SW 1271 (cell line): ENCODE measurements around the gene C15orf62.

Source experiments
- DNase-seq, 2 experiments: peaks; one replicate each; lab custom pipeline; 2025; lab: John Stamatoyannopoulos, UW

C15orf62 gene

DNA sequence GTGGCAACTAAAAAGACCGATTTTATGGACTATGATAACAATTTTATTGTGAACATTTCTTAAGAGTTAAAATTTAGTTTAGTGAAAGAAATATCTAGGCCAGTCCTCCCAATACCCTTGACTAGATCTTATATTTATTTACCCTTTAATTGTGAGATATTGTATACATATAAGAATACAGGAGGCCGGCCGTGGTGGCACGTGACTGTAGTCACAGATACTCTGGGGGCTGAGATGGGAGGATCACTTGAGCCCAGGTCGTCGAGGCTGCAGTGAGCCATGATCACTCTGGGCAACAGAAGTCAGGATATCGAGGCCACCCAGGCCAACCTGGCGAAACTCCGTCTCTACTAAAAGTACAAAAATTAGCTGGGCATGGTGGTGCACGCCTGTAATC lies 14.0 kb upstream of the C15orf62 start:
- no peak for DNase-seq

DNA sequence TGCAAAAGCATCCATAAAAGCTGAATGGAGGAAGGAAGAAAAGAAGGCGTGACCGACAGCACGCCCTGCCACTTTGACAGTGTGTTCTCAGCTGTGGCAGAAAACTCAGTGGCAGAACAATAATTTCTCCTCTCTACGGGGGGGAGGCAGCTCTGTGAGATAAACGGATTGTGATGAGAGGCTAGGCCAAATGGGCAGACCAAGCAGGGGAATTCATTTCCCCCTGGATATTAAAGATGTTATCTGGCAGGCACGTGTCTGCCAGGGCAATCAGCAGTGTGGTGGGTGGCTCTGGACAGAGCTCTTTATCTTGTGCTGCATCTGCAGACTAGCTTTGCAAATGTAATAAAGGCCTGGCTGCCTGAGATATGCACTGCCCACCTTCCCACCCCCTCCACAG lies 12.8 kb upstream of the C15orf62 start:
- DNase-seq: no peak

DNA sequence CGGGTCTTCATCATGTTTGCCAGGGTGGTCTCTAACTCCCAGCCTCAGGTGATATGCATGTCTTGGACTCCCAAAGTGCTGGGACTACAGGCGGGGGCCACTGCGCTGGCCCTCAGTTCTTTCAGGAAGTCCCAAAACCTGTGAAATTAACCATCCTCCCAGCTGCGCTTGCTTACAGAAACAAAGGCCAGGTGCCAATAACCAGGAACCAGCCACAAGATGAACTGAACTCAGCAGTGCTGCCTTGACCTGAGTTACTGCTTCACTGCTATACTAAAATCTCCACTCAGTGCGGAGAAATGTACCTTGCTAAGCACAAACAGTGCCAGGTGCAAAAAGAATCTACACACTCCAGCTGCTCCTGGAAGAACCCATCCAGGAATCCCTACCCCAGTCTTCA lies 9.8 kb upstream of the C15orf62 start:
- no peak for DNase-seq

DNA sequence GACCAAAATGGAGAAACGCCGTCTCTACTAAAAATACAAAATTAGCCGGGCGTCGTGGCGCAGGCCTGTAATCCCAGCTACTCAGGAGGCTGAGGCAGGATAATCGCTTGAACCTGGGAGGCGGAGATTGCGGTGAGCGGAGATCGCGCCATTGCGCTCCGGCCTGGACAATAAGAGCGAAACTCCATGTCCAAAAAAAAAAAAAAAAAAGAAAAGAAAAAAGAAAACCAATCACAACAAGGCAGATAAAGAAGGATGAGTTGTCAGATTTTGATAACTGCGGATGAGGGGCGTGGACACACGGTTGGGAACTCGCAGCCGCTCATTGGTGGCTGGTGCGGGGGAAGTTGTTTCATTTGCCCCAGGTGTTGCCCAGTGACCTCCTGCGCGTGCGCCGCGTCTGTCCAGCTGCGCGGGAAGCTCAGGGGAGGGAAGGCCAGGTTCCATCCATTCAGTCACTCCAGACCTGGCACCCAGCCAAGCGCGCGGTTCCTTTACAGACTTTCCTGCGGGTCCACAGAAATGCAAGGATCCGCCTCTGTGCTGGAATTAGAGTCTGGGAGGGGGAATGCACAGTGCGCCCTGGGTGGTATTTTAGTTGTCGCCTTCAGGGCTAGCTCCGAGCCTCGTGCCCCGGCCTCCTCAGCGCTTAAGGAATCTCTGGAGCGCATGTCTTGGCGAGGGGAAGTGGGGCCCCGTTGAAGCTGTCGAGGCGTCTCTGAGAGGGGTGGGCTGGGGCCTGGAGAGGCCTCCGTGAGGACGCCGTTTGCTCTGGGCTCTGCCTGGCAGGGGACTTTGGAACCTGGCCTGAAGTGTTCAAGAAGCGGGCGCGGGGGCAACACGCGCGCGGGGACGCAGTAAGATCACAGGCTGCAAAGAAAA lies 6.6 kb upstream of the C15orf62 start:
- DNase-seq: no peak

DNA sequence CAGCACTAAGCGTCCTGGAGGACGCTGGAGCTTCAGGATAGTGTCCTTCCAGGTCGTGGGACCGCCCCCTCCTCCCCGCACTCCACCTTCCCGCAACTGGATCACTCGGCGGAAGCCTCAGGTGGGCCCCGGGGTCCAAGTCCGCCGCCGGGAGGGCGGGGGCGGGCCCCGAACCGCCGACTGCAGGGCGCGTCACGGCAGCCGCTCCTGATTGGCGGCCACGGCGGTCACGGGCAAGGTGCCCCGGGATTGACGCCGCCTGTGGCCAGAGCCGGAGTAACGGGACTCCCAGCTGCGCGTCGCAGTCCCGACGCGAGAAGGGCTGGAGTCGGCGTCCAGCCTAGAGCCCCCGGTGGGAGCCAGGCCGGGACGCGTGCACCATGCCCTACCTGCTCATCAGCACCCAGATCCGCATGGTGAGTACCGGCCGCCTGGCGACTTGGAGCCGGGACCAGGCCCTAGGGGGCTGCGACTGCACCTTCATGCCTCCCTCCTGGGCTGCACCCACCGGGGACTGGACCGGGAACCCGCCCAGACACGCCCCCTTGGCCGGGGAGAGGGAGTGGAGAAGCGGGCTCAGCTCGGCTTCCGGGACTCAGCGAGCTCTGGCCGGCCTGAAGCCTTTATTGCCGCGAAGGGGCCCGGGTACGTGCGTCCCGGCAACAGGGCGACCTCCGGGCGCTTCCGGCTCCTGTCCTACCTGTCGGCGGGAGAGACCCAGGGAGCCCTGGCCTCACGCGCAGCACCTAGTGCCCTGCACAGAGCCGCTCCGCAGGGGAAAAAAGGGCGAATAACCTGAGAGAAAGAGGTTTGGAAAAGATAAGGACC lies 5.8 kb upstream of the C15orf62 start, which contains the start of gene GCHFR:
GCHFR (plus strand) TSS at position 268 of the 828 bp plus-strand sequence; CDS start at position 381, 113 bp downstream.
- no peak for DNase-seq

DNA sequence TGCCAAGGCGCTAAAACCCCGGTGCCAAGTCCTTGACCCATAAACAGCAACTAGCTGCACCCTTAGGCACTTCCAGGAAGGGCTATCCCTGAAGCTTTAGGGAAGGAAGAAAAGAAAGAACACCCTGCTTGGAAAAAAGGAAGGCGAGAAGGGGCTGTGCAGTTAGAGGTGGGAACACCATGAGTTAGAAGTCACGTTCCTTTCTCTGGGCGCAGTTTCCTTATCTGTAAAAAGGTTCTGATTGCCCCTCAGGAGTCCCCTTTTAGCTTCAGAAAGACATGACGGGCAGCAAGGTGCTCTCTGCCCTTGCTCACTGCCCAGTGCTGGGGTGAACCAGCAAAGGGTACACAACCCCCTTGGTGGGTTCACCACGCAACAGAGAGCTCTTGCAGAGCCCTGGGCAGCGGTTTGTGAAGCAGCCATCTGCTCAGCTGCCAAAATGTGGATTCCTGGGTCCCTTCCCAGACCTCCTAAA lies 5.1 kb upstream of the C15orf62 start:
- no peak for DNase-seq

DNA sequence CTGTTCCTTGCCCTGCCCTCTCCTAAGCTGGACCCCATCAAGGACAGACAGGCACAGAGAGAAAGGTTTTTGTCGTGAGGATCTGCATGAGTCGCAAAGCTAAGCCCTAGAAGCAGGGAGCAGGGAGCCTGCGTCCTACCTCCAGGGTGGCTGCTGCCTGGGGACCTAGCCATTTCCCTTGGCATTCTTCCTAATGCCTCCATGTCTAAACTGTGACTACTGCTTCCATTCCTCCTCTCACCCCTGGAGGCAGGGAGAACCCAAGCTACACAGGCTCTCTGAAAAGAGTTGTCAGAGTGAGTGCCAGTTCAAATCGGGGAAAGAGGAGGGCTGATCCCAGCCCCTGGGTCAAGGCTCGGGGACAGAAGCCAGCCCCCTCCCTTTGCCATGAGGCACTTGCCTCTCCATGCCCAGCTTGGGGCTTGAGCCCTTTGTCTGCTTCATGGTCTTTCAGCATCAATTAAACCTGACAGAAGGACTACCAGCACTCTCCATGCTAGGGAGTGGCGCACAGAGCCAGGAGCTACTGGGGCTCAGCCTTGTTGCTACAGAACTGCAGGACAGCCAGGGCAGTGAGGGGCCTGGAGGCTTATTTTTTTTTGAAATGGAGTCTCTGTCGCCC lies 3.5 kb upstream of the C15orf62 start:
- DNase-seq: no peak

DNA sequence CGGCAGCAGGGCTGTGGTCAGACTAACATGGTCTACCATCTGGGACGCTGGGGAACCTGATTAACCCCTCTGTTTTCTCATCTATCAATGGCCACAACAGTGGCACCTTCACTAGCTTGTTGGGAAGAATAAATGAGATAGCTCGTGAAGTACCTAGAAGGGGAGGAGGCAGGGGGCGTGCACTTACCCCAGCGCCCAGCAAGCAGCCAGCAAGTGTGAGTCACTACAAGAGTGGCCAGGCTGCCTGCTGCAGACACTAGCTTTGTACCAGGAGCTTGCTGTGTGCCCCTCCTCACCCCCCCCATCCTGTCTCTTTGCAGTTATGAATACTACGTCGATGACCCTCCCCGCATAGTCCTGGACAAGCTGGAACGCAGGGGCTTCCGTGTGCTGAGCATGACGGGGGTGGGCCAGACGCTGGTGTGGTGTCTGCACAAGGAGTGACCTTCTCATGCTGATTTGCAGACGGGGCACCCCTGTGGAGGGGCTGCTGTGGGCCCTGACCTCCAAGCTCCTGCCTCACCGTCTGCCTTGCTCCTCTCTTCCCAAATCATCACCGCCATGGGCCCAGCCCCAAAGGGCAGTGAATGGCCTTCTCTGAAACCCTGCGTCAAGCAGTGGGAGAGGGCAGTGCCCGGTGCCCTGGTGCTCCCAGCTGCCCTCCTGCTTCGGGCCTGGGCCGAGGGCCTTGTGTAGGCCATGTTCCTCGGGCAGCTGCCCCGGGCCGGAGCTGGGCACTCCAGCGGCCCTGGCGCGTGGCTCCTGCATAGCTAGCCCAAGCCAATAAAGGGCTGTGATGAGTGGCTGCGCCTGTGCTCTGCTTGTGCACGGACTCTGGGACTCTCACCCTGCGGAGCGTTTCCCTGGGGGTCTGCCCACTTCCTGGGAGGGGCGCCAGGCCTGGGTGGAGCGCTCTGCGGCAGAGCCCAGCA lies 2.6 kb upstream of the C15orf62 start:
- DNase-seq: no peak

DNA sequence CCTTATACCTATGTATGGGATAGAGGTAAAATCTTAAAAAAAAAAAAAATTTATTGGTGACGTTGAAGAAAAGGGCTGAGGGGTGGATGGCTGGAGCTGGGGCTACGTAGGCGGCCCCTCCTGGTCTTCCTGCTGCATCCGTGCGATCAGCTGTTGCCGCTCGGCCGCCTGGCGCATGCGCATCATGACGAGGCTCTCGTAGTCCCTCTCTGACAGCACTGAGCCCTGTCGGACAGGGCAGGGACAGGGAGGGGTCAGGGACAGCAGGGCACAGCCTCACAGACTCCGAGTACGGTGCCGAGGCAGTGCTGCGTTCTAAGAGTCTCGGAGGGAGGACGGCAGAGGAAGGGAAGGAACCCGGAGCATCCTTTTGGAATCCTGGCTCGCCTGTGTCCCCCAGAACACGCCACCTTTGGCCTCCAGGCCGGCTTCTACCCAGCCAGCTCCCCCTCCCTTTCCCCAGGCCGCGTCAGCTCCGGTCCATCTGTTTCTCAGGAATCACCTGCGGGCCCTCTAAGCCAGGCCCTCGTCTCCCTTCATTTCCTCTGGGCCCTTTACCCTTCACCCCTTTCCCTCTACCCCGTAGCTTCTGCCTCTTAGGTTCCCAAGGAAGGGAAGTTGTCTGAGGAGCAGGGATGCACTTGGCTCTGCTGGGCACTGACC lies 1.8 kb upstream of the C15orf62 start:
- no peak for DNase-seq

DNA sequence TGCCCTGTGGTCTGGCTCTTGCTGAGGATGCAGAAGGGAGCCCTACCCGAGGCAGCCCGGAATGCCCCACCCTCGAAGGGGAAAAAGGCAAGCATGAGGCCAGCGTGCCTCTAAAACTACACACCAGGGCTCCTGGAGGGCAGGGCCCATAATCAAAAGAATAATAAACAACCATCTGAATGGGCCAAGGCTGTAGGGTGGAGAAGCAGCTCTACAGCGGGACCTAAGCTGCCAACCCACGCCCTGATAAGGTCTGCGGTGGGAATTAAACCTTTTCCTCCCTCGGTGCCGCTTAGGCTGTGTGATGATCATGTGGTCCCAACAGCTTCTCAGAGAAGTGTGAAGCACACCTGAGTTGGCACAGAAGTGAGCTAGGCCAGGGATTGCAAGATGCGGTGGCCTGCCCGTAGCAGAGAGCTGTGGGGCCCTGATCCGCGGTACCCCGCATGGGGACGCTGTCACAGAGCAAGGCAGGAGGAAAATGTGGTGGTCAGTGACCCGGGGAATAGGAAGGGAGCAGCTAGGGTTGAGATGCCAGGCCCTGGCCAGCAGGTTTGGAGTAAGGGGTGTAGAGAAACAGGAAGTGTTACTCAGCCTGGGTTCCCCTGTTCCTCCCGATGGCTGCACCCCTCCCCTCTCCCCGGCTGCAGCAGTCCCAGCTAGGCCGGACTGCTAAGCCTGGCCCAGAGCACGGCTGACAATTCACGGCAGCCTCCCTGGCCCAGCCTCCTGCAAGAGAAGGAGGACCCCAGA lies 1.1 kb upstream of the C15orf62 start:
- no peak for DNase-seq

DNA sequence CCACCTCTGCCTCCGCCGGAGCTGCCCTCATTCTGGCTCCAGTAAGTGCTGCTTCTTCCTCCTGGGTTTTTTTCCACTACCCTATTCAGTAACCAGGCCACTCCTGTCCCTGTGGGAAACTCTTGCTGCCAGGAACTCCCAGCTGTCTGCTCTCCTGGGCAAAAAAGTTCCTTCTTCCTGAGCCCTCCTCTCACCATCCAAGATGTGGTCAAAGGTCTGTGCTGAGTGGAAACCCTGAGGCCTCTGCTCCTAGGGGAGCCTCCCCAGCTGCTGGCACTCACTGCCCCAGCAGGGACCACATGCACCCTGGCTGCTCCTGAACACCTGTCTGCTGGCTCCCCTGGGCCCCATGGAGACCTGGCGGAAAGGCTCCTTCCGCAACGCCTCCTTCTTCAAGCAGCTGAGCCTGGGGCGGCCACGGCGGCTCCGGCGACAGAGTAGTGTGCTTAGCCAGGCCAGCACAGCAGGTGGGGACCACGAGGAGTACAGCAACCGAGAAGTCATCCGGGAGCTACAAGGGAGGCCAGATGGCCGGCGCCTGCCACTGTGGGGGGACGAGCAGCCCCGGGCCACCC lies 454 bp downstream of the C15orf62 start:
- no peak for DNase-seq

DNA sequence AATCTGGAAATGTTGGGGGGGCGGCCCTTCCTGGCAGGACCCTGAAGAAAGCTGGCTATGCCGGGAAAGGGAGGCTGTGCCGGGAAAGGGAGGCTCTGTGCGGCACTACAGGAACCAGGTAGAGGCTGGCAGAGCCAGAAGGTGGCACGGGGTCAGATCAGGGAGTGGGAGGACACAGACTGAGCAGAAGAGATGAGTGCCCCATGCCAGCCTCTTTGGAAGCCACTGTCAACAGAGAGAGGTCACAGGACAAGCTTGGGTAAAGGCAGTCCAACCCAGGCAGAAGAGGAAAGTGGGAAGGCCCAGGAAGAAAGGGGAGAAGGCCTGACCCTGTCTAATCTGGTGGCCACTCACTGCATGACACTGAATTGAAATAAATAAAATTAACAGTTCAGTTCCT lies 1.5 kb downstream of the C15orf62 start:
- DNase-seq: no peak

DNA sequence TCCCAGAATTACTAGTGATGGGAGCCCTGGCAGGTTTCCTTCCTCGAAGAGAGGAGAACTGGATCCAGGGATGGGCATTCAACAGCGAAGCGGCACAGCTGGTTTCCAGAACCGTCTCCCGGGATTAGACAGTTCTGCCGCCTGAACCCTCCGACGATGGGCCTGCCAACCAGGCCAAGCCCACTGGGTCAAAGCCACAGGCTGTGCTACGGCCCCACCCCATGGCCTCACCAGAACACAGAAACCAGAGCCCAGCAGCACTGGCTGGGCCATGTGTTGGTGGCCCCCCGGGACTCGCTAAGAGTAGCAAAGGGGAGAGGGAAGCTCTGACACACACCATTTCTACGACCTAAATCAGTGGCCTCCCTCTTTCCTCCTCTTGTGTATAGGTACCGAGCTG lies 2.2 kb downstream of the C15orf62 start:
- no peak for DNase-seq

DNA sequence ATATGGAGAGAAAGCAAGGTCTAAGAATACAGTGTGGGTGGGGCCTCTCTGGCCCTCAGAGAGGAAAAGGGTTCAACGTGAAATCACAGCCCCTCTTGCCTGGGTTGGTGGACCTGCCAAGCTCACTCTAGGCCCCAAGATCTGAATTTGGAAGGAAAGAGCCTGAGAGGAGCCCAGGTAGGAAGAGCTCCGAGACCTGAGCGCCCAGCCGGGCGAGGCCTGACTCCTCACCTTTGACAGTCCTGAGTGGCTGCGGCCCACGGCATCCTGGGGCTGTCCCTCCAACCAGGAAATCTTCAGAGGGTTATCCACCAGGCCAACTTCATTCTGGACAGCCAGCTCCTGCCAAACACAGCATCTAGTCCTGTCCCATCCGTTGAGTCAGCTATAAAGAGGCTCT lies 3.7 kb downstream of the C15orf62 start:
- no peak for DNase-seq

DNA sequence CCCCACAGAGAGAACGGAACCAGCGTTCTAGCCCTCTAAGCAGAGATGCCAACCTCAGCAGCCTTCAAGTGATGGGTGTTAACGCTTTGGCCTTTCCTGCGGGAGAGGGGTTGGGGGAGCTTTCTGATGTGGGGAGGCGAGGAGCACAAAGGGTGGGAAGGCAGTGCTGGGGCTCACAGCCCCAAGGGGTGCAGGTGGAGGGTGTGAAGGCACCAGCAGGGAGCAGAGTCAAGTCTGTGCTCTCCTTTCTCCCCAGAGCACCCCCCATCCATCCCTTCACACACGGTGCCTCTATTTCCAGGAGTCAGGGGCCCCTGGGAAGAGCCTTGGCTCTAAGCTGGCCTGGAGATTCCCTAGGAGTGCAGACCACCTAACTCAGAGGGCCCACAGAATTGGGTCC lies 4.1 kb downstream of the C15orf62 start:
- no peak for DNase-seq

DNA sequence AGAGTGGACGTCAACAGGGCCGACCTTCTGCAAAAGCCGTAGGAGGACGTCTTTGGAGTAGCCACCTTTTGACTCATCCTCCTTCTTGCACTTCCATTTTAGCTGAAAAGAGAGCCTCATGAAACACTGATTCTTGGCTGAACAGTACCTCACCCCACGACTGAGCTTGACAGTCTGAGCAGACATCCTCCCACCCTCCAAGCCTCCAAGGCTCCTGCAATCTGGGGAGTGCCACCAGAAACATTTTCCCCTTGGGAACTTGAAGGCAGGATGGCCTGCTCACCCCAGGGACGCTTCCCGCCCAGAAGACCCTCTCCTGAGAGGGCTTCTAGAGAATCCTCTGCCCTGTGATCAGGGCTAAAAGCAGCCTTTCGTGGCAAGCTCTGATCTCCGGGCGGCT lies 5.2 kb downstream of the C15orf62 start:
- no peak for DNase-seq

DNA sequence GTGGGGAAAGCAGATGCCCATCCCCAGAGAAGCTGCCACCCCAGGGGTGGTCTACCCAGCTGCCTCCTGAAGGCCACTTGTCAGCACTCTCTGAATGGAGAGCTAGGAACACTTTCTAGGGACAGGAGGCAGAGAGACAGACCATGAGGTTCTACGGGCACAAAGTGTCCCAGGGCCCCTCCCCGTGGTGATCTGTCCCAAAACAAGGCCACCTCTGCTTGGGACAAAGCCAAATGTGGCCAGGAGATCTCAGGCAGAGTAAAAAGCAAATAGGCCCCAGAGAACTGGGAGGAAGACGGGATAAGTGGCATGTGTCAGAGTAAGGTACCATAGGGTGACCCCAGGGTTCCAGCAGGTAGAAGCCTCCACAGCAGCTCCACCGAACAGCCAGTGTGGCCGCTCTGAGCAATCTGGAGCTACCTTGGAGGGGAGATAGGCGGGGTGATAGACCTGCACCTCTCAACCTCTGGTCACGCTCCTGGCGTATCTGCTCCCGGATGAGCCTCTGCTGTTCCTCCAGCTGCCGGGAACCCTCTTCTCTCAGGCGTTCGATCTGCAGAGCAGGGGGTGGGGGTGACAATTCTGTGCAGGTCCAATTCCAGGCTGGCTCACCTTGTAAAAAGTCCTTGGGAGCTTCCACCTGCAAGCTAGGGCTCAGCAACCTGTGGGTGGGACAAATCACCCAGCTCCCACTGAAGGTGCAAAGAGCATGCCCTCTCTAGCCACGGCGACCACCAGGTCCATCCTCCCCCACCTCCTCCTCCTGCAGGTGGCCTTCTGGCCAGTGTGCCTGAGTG lies 6.2 kb downstream of the C15orf62 start:
- no peak for DNase-seq

DNA sequence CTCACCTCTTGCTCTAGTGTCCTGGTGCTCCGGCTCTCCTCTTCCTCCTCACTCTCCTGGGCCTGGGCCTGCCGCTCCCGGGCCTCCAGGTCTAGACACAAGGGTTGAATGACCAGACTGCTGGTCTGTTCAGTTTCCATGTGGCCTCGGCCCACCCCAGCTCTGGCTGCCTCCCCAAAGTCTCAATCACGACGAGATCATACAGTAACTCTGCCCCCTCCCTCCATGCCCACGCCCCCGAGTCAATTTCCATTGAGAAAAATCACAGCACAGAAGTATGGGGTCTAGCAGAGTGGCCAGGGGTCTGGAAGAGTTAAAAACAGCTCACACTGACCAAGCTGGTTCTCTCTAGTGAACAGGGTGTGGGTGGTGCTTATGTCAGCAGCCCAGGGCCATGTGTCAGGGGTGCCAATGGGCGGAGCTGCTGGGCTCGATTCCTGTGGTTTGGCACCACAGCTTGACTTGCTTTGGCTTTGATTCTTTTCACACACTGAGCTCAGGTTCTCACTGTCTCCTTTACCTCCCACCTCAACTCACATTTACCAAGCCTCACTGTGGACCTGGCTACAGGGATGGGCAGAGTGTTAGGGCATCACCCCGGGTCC lies 6.9 kb downstream of the C15orf62 start:
- DNase-seq: no peak
